Measurements from ENCODE around the gene SKP1.

SKP1 gene

DNA sequence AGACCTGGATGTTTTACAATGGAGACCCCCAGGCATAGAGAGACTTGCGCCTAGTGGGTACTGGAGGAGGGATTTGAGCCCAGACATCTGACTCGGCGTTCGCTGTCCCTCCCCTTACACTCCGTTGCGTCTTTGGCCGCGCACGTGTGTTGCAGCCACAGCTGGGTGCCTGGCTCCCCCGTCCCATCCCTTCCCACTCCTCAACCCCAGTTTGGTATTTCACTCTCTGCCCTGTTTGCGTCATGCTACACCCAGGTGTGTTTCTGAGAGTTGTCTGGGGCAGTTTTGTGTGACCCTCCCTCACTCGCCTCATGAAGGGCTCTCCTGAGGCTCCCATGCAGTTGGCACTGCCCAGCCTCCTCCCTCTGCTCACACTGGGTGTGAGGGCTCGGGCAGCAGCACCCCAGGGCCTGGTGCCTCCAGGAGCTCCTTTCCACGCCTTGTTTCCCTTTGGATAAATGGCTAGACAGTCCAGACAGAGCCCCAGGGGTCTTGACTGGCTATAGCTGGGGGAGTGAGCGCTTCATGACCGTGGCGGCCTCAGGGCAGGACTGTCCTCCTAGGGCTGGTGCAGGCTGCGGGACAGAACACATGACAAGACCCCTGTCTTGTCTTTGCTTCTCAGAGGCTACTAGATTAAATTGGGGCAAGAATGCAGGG, 48.6 kb downstream of the SKP1 start:
- H3K4me3 ChIP-seq (ENCODE audit: control insufficient read depth, low read depth, low read length) = no peak overlapping the region
- TF ChIP-seq, protein P1, sequence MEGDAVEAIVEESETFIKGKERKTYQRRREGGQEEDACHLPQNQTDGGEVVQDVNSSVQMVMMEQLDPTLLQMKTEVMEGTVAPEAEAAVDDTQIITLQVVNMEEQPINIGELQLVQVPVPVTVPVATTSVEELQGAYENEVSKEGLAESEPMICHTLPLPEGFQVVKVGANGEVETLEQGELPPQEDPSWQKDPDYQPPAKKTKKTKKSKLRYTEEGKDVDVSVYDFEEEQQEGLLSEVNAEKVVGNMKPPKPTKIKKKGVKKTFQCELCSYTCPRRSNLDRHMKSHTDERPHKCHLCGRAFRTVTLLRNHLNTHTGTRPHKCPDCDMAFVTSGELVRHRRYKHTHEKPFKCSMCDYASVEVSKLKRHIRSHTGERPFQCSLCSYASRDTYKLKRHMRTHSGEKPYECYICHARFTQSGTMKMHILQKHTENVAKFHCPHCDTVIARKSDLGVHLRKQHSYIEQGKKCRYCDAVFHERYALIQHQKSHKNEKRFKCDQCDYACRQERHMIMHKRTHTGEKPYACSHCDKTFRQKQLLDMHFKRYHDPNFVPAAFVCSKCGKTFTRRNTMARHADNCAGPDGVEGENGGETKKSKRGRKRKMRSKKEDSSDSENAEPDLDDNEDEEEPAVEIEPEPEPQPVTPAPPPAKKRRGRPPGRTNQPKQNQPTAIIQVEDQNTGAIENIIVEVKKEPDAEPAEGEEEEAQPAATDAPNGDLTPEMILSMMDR (IDR thresholded peaks at IDR 0.05; ENCODE audit: control insufficient read depth, insufficient read depth, low read depth, low read length, missing control alignments) = no peak
- DNase-seq (ENCODE audit: low read depth) = no peak

DNA sequence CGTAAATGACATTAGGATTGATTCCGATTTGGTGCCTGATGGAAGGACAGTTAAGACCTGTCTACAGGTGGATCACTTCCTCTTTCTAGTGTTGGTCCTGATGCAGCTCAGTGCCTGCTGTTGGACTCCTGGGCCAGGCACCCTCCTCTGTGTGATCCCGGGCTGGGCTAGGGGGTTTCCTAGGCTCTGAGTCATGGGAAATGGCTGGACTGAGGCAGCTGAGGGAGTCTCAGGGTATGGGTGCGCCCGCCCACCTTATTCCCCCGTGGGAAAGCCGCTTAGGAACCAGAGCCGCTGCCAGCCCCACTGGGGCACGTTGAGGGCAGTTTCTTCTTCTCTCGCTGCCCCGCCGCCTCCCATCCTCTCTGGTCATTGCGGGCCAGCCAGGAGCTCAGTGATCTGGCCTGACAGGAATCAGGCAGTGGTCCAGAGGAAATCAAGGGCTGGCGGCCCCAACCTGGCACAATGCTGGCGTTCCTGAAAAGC, 49.3 kb downstream of the SKP1 start:
- DNase-seq (ENCODE audit: low read depth) = no peak
- TF ChIP-seq, protein P1 (IDR thresholded peaks at IDR 0.05; ENCODE audit: control insufficient read depth, insufficient read depth, low read depth, low read length, missing control alignments) = no peak
- H3K4me3 ChIP-seq (ENCODE audit: control insufficient read depth, low read depth, low read length) = no peak overlapping the region

DNA sequence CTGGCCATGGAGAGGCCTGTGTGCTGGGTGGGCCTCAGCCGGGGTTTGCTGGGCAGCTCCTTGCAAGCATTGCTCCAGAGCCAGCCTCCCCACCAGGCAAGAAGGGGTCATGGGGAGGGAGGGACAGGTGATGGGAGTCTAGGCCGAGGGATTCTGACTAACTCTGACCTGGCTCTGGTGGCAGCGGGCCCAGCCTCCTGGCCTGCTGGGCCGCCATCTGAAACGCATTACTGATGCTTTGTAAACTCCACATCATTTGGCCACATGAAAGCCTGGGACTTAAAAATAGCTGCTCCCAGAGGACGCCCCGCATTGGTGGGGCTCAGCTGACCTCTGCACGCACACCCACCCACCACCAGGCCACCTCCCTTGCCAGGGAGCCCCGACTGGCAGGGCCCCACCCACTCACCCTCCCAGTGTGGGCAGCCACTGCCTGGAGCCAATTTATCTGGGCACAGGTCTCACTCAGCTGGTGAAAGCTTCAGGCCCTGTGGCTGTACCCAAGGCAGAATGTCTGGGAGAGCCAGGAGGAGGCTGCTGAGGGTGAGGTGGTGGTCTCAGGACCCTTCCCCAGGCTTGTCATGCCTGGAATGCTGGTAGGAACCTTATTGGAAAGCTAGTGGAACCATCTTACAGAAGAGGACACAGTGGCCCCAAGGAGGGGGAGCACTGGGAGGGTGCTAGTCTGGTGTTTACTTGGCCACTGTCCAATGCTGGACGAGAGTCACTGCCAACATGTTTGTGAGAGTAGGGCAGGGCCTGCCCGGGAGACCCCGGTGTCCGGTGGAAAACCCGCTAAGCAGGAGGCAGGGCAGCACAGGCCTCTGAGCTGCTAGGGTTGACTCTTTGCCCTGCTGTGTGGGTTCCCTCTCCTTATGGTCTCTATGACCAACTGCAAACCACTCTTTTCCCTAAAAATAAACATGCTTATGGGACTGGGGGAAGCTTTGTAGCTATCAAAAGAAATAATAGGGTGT, 51.4 kb downstream of the SKP1 start:
- peak; percentile 92 for DNase-seq (ENCODE audit: low read depth)
- TF ChIP-seq, protein P1 (IDR thresholded peaks at IDR 0.05; ENCODE audit: control insufficient read depth, insufficient read depth, low read depth, low read length, missing control alignments) = no peak
- H3K4me3 ChIP-seq (ENCODE audit: control insufficient read depth, low read depth, low read length) = no peak overlapping the region

DNA sequence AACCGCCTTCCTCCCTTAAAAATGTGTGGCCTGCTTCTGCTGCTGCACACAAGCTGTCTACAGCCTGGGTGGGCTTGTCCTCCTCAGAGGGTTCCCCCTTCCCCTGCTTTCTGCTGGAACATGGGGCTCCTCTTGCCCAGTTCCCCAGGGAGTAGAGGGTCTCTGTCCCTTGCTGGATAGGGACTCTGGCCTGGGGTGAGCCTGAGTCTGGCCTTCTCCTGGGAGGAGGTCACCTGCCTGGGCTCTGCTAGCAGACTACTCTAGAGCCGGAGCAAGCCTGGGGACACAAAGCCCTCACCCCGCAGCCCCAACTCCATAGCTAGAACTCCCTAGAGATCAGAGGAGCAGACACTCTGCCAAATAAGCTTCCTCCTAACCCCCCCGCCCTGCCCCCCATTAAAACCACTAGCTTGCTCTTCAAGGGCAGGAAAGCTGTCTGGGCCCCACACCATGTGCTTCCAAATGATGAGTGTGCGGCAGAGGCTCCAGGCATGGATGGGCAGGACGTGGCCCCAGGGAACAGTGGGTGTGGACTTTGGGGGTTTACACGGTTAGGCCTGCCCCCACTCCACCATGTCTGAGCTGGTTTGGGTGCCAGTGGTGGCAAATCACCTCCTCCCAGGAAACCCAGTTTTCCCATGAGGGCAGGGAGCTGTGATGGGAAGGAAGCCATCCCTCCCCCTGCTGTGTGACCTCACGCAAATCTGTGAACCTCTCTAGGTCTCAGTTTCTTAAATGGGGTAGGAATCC, 52.3 kb downstream of the SKP1 start:
- DNase-seq (ENCODE audit: low read depth) = peak; percentile 69
- TF ChIP-seq, protein P1 (IDR thresholded peaks at IDR 0.05; ENCODE audit: control insufficient read depth, insufficient read depth, low read depth, low read length, missing control alignments) = no peak
- H3K4me3 ChIP-seq (ENCODE audit: control insufficient read depth, low read depth, low read length) = no peak overlapping the region

DNA sequence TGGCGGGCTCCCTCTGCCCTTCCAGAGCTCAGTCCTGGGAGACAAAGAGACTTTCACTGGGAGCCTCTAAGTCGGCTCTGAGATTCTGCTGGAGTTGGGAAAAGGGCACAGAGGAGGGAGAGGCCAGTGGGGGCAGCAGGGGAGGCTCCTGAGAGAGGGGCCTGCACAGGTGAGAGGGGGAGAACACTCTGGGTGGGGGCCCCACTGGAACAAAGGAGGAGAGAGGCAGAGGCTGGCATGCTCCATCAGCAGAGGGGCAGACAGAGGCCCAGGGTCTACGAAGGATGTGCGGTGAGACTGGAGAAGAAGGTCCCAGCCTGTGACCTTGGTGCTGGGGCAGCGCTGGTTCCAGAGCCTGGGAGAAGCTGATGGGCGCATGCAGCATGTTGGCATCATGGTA, 53.4 kb downstream of the SKP1 start:
- H3K4me3 ChIP-seq (ENCODE audit: control insufficient read depth, low read depth, low read length) = no peak overlapping the region
- TF ChIP-seq, protein P1 (IDR thresholded peaks at IDR 0.05; ENCODE audit: control insufficient read depth, insufficient read depth, low read depth, low read length, missing control alignments) = no peak
- DNase-seq (ENCODE audit: low read depth) = no peak

DNA sequence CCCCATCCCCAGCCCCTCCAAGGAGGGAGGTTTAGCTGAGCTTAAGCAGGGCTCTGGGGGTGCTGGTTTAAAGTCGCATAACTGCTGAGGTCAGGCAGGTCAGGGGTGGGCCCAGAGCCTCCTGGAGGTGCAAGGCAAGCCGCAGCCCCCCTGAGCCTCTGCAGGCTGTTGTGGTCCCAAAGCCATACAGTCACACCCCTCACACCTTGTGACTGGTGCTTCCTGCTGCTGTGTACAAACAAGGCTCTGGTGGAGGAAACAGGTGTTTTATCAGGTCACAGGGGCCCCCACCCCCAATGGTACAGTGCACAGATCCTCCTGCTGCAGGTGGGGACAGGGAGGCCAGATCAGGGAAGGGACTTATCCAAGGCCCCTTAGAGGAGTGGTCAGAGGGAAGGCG, 54.2 kb downstream of the SKP1 start:
- TF ChIP-seq, protein P1 (IDR thresholded peaks at IDR 0.05; ENCODE audit: control insufficient read depth, insufficient read depth, low read depth, low read length, missing control alignments) = no peak
- no peak overlapping the region for H3K4me3 ChIP-seq (ENCODE audit: control insufficient read depth, low read depth, low read length)
- DNase-seq (ENCODE audit: low read depth) = no peak

All from AG09309 (cell line).